A549 treated with dexamethasone at 1 μM for 4 hours (cell line): ENCODE results near the gene B4GALT3. TPM values are rescaled to one million over a fixed set of nuclear protein-coding genes. Genes with fewer than 3 reads are reported as not detected.

ENCODE experiments used
- total RNA-seq: library from RNA; stranded (reverse); fragments of 200-300 nt; extraction: Qiagen RNA extraction; gene quantifications from 5 replicates; pipeline ENCODE4 v1.2.3, GENCODE V29; 2022

The B4GALT3 gene
- 20.3 to 26.3 TPM (median 25.3 TPM) in 5 replicates for total RNA-seq

DNA sequence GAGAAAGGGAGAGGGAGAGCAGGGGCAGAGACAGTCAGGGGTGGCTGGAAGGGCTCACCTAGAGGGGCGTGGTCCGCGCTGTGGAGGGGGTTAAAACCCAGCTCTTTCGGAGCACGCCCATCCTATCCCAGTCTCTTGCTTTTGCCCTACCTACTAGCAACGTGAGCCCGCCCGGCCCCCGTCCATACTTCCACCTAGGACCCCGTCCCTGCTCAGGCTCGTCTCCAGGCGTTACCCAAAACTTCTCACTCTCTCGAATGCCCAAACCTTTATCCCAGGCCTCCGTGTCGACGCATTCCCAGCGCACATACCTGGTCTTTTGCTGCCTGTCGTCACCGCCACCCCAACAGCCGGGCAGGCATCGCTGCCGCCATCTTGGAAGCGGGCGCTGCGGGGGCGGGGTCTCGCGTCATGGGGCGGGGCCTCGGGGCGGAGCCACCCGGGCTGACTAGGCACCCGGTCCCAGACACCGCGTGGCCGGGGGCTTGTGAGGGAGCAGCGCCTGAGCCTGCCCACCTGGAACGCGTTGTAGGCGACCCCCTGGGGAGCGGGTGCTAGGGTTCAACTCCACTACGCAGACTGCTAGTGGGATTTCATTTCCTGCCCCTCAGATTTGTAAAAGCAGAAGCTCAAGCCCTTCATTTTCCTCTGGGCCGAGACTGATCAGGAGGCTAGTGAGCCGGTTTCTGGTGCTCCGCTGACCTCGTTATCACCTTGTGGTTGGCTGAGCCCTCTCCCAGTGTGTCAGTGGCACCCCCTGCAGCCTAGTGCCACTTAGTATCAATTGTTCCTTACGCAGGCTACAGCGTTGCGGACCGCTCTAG lies at the start of gene B4GALT3:
Gene B4GALT3 (minus strand): TSS at position 396 of the 824 bp plus-strand sequence. CDS start 1,447 bp downstream, outside the sequence.

GRCh38 chr1:161225534-161226319 lies 48.4 kb upstream of the B4GALT3 start, which contains the start of gene TOMM40L:
TSS of gene TOMM40L (plus strand) at chr1:161226060. CDS start at chr1:161226490, 430 bp downstream.

DNA sequence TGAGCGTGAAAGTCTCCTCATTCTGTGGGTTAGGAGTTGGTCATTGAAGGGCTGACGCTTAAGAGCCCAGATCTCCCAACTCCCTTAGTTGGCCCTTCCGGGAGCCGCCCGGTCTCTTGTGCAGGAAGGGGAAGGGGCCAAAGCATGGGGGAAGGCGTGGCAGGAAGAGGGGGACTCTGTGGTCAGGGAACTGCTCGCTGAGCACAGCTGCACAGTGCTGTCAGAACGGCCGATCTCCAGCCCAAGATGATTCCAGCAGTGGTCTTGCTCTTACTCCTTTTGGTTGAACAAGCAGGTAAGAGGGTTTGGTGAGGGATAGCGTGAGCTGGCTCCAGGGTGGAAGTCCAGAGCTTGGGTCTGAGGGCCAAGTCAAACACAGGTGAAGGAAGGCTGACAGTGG lies 37.8 kb upstream of the B4GALT3 start, which contains the start of gene FCER1G:
Gene FCER1G (plus strand): TSS at position 220 of the 400 bp plus-strand sequence. CDS start 27 bp downstream, at position 247.

DNA sequence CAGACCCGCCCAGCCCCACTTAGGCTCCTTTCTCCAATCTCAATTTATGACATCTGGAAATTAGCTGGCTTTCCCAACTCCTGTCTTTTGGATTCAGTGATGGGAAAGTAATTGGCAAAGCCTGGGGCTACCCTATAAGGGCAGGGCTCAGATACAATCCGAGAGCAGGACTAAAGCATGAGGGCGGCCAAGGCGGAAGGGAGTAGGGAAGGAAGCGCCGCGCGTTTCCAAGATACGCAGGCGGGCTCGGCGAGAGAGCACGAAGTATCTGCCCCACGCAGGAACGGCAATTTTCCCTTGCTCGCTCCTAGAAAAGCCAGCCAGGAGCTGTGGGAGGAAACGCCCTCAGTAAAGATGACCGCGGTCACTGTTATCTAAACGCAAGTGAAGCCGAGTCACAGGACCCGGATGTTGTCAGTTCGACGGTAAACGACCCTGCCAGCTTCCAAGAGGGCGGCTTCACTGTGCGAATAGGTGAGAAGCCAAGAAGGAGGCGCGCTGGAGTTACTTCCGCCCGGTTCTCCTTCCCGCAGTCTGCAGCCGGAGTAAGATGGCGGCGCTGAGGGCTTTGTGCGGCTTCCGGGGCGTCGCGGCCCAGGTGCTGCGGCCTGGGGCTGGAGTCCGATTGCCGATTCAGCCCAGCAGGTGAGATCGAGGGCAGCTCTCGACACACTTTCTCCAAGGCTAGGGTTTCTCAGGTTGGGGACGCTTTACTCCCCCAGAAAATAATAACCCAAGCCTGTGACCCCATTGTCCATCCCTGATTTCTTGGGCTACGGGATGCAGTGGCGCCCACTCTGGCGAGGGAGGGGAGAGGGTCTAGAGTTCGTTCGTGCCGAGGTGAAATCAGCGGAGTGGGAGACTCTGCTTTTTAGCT lies 24.8 kb upstream of the B4GALT3 start, which contains the start of gene NDUFS2:
Gene NDUFS2 (plus strand): TSS at position 532 of the 877 bp plus-strand sequence. CDS start 19 bp downstream, at position 551.

GRCh38 chr1:161198897-161199431 lies 21.7 kb upstream of the B4GALT3 start, which contains the start of gene ADAMTS4:
TSS of gene ADAMTS4 (minus strand) at chr1:161199054. CDS start at chr1:161198627, 427 bp downstream.

DNA sequence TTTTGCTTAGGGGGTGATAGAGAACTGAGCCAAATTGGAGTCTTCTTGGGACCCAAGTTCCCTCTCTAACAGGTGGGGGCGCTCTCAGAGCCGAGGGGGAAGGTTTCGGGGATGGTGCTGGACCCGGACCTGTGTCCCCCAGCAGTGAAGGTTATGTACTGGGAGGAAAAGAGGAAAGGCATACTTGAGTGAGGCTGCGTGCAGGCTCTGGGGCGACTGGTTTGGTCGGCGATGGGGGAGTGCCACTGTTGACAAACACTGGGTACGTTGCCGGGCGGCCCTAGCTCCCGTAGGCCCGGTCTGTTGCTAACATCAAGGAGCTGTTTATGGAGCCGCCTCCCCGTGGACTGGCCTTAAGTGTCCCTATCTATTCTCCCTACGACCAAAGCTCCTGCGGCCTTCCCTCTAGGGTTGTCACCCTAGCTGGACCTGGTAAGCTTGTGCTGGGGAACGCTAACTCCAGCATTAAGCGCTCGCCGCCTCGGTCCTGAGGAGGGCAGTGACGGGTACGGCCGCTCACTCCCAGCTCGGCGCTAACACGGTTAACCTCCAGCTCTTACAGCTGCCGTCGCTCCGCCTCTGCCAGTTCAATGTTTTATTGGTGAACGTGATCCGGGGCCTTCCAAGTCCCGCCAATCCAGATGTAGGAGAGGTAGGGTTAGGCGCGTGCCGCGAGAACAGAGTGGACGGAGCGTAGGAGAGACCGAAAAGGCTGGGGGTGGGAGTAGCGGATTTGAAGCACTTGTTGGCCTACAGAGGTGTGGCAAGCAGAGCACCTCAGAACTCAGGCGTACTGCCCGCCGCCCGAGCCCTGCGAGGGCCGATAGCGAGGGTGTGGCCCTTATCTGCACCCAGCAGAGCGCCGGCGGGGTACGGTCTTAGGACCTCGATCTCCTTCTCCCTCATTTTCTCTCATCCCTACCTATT lies 11.3 kb downstream of the B4GALT3 start, which contains the start of gene PPOX:
Gene PPOX (plus strand): TSS at position 685 of the 927 bp plus-strand sequence. CDS start 422 bp downstream, outside the sequence.

DNA sequence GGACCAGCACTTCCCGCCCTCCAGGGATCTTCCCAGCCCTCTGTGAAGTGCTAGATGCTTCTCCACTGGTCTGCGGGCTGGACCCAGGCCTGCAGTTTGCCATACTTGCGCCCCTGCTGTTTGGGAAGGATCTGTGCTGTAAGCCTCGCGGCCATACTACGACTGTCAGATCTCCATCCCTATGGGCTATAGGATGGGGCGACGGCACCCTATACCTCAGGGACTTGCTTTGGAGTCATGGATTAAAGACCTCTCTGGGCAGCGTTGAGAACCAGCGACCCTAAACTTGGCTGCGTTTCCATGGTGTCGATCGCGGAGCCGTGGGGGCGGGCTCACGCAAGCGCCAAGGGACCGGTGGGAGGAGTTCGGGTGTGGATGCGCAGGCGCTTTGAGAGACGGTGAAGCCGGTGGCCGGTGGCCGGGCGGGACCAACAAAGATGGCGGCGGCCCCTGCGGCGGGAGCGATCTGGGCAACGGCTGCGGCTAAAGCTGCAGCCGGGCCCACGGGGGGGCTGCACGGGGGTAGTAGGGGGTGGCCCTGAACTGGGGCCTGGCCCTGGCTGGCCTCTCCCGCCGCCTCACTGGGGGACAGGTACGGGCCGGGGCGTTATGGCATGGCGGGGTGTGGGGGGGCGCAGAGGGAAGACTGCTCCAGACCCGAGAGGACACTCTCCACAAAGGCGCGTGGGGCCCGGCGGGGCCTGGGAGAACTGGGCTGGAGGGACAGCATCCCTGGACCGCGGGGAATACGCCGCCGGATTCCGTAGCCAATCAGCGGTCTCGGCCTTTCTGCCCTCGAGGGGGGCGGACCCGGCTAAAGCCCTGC lies 18.0 kb downstream of the B4GALT3 start, which contains the start of gene USP21:
Gene USP21 (plus strand): TSS at position 414 of the 826 bp plus-strand sequence. CDS start 1,141 bp downstream, outside the sequence.

DNA sequence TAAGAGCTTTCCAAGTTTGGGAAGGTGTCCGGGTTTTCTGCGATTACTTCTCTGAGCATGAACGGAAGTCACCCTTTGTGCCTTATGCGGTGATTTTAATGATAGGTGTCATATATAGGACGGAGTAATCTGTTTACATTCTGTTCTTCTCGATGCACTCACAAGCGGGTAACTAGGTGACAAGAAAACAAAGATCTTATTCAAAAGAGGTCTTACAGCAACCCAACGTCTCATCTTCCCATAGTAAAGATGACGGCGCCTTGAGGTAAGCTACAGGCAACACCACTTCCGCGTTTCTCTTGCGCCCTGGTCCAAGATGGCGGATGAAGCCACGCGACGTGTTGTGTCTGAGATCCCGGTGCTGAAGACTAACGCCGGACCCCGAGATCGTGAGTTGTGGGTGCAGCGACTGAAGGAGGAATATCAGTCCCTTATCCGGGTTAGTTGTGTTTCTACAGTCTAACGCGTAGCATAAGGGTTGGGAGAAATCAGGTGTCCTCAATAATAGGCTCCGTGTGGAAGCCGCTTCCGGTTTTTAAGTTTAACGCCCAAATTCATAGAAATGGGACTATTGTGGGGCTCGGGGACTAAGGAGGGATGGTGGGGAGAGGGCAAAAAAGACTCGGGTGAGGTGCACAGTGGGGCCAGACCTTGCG lies 23.5 kb downstream of the B4GALT3 start, which contains the start of gene UFC1:
Gene UFC1 (plus strand): TSS at position 297 of the 656 bp plus-strand sequence. CDS start 20 bp downstream, at position 317.

GRCh38 chr1:161132410-161133219 lies 44.7 kb downstream of the B4GALT3 start, which contains the start of gene DEDD:
TSS of gene DEDD (minus strand) at chr1:161132667. CDS start at chr1:161124462, 8,205 bp downstream.

Other genes starting within 250 kb of the B4GALT3 start
- 0.66 to 1.1 TPM (median 0.82 TPM) in 5 replicates for gene ITLN2, start 222.7 kb downstream of the B4GALT3 start, total RNA-seq
- gene F11R, start 156.4 kb downstream of the B4GALT3 start, total RNA-seq, result 58.5 to 82.8 TPM (median 74.8 TPM) in 5 replicates
- 0.17 to 0.32 TPM (median 0.24 TPM) in 3 of 5 replicates, not detected in the others for gene TSTD1, start 138.5 kb downstream of the B4GALT3 start, total RNA-seq
- gene USF1, start 131.5 kb downstream of the B4GALT3 start, total RNA-seq, result 46.5 to 54.5 TPM (median 50.7 TPM) in 5 replicates
- gene ARHGAP30, start 107.6 kb downstream of the B4GALT3 start, total RNA-seq, result 0.06 to 0.15 TPM (median 0.14 TPM) in 5 replicates
- 1.6 to 3.5 TPM (median 2.2 TPM) in 5 replicates for gene NECTIN4, start 87.9 kb downstream of the B4GALT3 start, total RNA-seq
- gene KLHDC9, start 79.1 kb downstream of the B4GALT3 start, total RNA-seq, result 1.5 to 2.1 TPM (median 1.6 TPM) in 5 replicates
- 97.6 to 118 TPM (median 102 TPM) in 5 replicates for gene PFDN2, start 59.5 kb downstream of the B4GALT3 start, total RNA-seq
- 27.5 to 32.9 TPM (median 31.8 TPM) in 5 replicates for gene NIT1, start 59.4 kb downstream of the B4GALT3 start, total RNA-seq
- 27.0 to 38.1 TPM (median 34.9 TPM) in 5 replicates for gene DEDD, start 44.8 kb downstream of the B4GALT3 start, total RNA-seq
- 89.0 to 149 TPM (median 91.5 TPM) in 5 replicates for gene UFC1, start 23.5 kb downstream of the B4GALT3 start, total RNA-seq
- gene USP21, start 18.0 kb downstream of the B4GALT3 start, total RNA-seq, result 14.8 to 21.6 TPM (median 20.7 TPM) in 5 replicates
- 10.8 to 16.0 TPM (median 13.4 TPM) in 5 replicates for gene PPOX, start 11.1 kb downstream of the B4GALT3 start, total RNA-seq
- 0.01 TPM in 3 of 5 replicates, not detected in the others for gene ADAMTS4, start 21.5 kb upstream of the B4GALT3 start, total RNA-seq
- 80.5 to 103 TPM (median 82.4 TPM) in 5 replicates for gene NDUFS2, start 24.9 kb upstream of the B4GALT3 start, total RNA-seq
- gene FCER1G, start 37.8 kb upstream of the B4GALT3 start, total RNA-seq, result 0.23 to 0.34 TPM (median 0.25 TPM) in 3 of 5 replicates, not detected in the others
- gene APOA2, start 46.1 kb upstream of the B4GALT3 start, total RNA-seq, result not detected in 5 replicates
- 9.3 to 11.1 TPM (median 11.0 TPM) in 5 replicates for gene TOMM40L, start 48.6 kb upstream of the B4GALT3 start, total RNA-seq
- not detected in 5 replicates for gene NR1I3, start 60.7 kb upstream of the B4GALT3 start, total RNA-seq
- gene PCP4L1, start 81.2 kb upstream of the B4GALT3 start, total RNA-seq, result 0.07 to 0.12 TPM (median 0.09 TPM) in 3 of 5 replicates, not detected in the others
- 0.15 to 0.26 TPM (median 0.23 TPM) in 5 replicates for gene MPZ, start 132.5 kb upstream of the B4GALT3 start, total RNA-seq
- 191 to 237 TPM (median 201 TPM) in 5 replicates for gene SDHC, start 136.9 kb upstream of the B4GALT3 start, total RNA-seq
- gene CFAP126, start 190.4 kb upstream of the B4GALT3 start, total RNA-seq, result 0.16 to 0.29 TPM (median 0.24 TPM) in 4 of 5 replicates, not detected in the other